ENCODE data around the gene HDAC3. TPM values are rescaled to one million over a fixed set of nuclear protein-coding genes. Genes with fewer than 3 reads are reported as not detected.

The HDAC3 gene
- total RNA-seq, 1 donor from 2014 or later, result 46.6 TPM

- DNase-seq (ENCODE audit: low read depth in 2 of 2), result peak; percentile 9 to 72
These were observed 32.5 kb downstream of the HDAC3 start for GRCh38 chr5:141603923-141604717.

GRCh38 chr5:141602606-141603005, 34.0 kb downstream of the HDAC3 start:
- DNase-seq (ENCODE audit: low read depth in 2 of 2), result no peak

- DNase-seq (ENCODE audit: low read depth in 2 of 2), result no peak
These were observed 38.0 kb downstream of the HDAC3 start for GRCh38 chr5:141598391-141599345.

- no peak for DNase-seq (ENCODE audit: low read depth in 2 of 2)
These were observed 38.8 kb downstream of the HDAC3 start for GRCh38 chr5:141597814-141598213.

GRCh38 chr5:141597394-141597793, 39.3 kb downstream of the HDAC3 start:
- DNase-seq (ENCODE audit: low read depth in 2 of 2), result peak in 1 of 2 donors; percentile 7

GRCh38 chr5:141596867-141597266, 39.8 kb downstream of the HDAC3 start:
- DNase-seq (ENCODE audit: low read depth in 2 of 2), result no peak

- DNase-seq (ENCODE audit: low read depth in 2 of 2), result no peak
These were observed 46.5 kb downstream of the HDAC3 start for GRCh38 chr5:141590127-141590526.

GRCh38 chr5:141586246-141586645, 50.4 kb downstream of the HDAC3 start:
- DNase-seq (ENCODE audit: low read depth in 2 of 2), result no peak

- DNase-seq (ENCODE audit: low read depth in 2 of 2), result no peak
These were observed 51.1 kb downstream of the HDAC3 start for GRCh38 chr5:141585594-141585993.

GRCh38 chr5:141574122-141574510, 62.5 kb downstream of the HDAC3 start:
- no peak for DNase-seq (ENCODE audit: low read depth in 2 of 2)

GRCh38 chr5:141573489-141574121, 63.0 kb downstream of the HDAC3 start:
- DNase-seq (ENCODE audit: low read depth in 2 of 2), result no peak

Other genes starting within 250 kb of the HDAC3 start
- gene PCDHGB4, start 249.2 kb downstream of the HDAC3 start, total RNA-seq, result 6.4 and 10.6 TPM in 2 replicates
- gene PCDHGA8, start 244.2 kb downstream of the HDAC3 start, total RNA-seq, result 0.64 and 1.1 TPM in 2 replicates
- gene PCDHGB5, start 238.9 kb downstream of the HDAC3 start, total RNA-seq, result 6.4 and 9.7 TPM in 2 replicates
- 1.4 and 2.4 TPM in 2 replicates for gene PCDHGA9, start 234.1 kb downstream of the HDAC3 start, total RNA-seq
- gene PCDHGB6, start 228.8 kb downstream of the HDAC3 start, total RNA-seq, result 1.5 and 2.7 TPM in 2 replicates
- gene PCDHGA10, start 223.9 kb downstream of the HDAC3 start, total RNA-seq, result 3.0 and 6.2 TPM in 2 replicates
- 3.7 and 8.2 TPM in 2 replicates for gene PCDHGB7, start 219.2 kb downstream of the HDAC3 start, total RNA-seq
- 4.0 and 5.4 TPM in 2 replicates for gene PCDHGA11, start 215.8 kb downstream of the HDAC3 start, total RNA-seq
- 3.5 and 3.9 TPM in 2 replicates for gene PCDHGA12, start 206.3 kb downstream of the HDAC3 start, total RNA-seq
- gene PCDHGC3, start 160.9 kb downstream of the HDAC3 start, total RNA-seq, result 12.3 and 15.6 TPM in 2 replicates
- 0.77 and 0.89 TPM in 2 replicates for gene PCDHGC4, start 151.8 kb downstream of the HDAC3 start, total RNA-seq
- gene PCDHGC5, start 147.8 kb downstream of the HDAC3 start, total RNA-seq, result 0.26 and 0.51 TPM in 2 replicates
- 41.1 and 43.0 TPM in 2 replicates for gene DIAPH1, start 17.8 kb downstream of the HDAC3 start, total RNA-seq
- gene RELL2, start 148 bp upstream of the HDAC3 start, total RNA-seq, result 6.2 and 6.3 TPM in 2 replicates
- 10.7 and 12.6 TPM in 2 replicates for gene FCHSD1, start 14.6 kb upstream of the HDAC3 start, total RNA-seq
- gene ARAP3, start 45.4 kb upstream of the HDAC3 start, total RNA-seq, result 25.5 and 42.5 TPM in 2 replicates
- 25.9 and 37.4 TPM in 2 replicates for gene PCDH1, start 241.6 kb upstream of the HDAC3 start, total RNA-seq

Data from dermis microvascular lymphatic vessel endothelial cell (primary cell).